ENCODE measurements around the gene HTR3D. TPM values are rescaled to one million over a fixed set of nuclear protein-coding genes. Genes with fewer than 3 reads are reported as not detected.

Gene HTR3D
- total and polyA plus RNA-seq, 10 of the 15 experiments (the other 5 are each of a cell fraction or from before 2014, with no cell fraction given): not detected

- peak; percentile 9; the same call in 1 of the 2 replicates for TF ChIP-seq MYB (IDR thresholded peaks at IDR 0.05; ENCODE audit: borderline replicate concordance, low read depth, low read length)
- no peak for TF ChIP-seq SUZ12 (IDR thresholded peaks at IDR 0.05; ENCODE audit: unreplicated experiment)
- no peak for TF ChIP-seq IRF4 (IDR thresholded peaks at IDR 0.05; ENCODE audit: low read depth, low read length)
- peak; percentile 71 for TF ChIP-seq RELA (IDR thresholded peaks at IDR 0.05; ENCODE audit: borderline replicate concordance, partially characterized antibody)
- TF ChIP-seq SPI1 (IDR thresholded peaks at IDR 0.05; ENCODE audit: borderline replicate concordance, insufficient read depth, low read depth, low read length): no peak
- TF ChIP-seq CBX3 (IDR thresholded peaks at IDR 0.05; ENCODE audit: borderline replicate concordance, low read depth): no peak
- TF ChIP-seq YY1 (IDR thresholded peaks at IDR 0.05; ENCODE audit: low read depth, low read length): peak; percentile 61; the same call in 1 of the 2 replicates
- peak; percentile 81 for TF ChIP-seq GATAD2B (conservative IDR thresholded peaks at IDR 0.05; ENCODE audit: low read depth)
- 0 out of 2 replicates have a peak, but pooled peaks have one; percentile 75 for TF ChIP-seq ZNF217 (IDR thresholded peaks at IDR 0.05)
- TF ChIP-seq RAD21 (IDR thresholded peaks at IDR 0.05; ENCODE audit: insufficient read depth, low read depth, low read length): peak; percentile 71
- TF ChIP-seq RUNX3 (IDR thresholded peaks at IDR 0.05; ENCODE audit: low read length): peak; percentile 52
- peak; percentile 71 to 88 (median 75) for TF ChIP-seq CTCF (IDR thresholded peaks at IDR 0.05 in 2 of 3, conservative IDR thresholded peaks at IDR 0.05 in 1 of 3; ENCODE audit: control insufficient read depth in 2 of 3, extremely low read depth in 1 of 3, insufficient read depth in 1 of 3, low read depth in 3 of 3, low read length in 3 of 3)
- TF ChIP-seq ZNF687 (IDR thresholded peaks at IDR 0.05): peak; percentile 57; the same call in 1 of the 2 replicates
- no peak for TF ChIP-seq TARDBP (IDR thresholded peaks at IDR 0.05; ENCODE audit: borderline replicate concordance)
- no peak for TF ChIP-seq HCFC1 (IDR thresholded peaks at IDR 0.05; ENCODE audit: low read length)
- no peak for TF ChIP-seq MYC (IDR thresholded peaks at IDR 0.05; ENCODE audit: insufficient read depth, insufficient read length, insufficient replicate concordance, low read length, severe bottlenecking)
- TF ChIP-seq NFYA (IDR thresholded peaks at IDR 0.05; ENCODE audit: borderline replicate concordance, low read depth, low read length): no peak
- TF ChIP-seq ZNF207 (IDR thresholded peaks at IDR 0.05; ENCODE audit: borderline replicate concordance): 0 out of 2 replicates have a peak, but pooled peaks have one; percentile 77
- TF ChIP-seq LARP7 (IDR thresholded peaks at IDR 0.05): peak; percentile 87
- TF ChIP-seq NR2F1 (conservative IDR thresholded peaks at IDR 0.05): peak; percentile 48
- peak; percentile 70; the same call in 1 of the 2 replicates for TF ChIP-seq BACH1 (IDR thresholded peaks at IDR 0.05; ENCODE audit: borderline replicate concordance)
These were observed 14.5 kb upstream of the HTR3D start (continued) for GRCh38 chr3:184016811-184017671.
